Osteocyte (in vitro differentiated cells): ENCODE data around the gene PRKN. TPM values are rescaled to one million over a fixed set of nuclear protein-coding genes. Genes with fewer than 3 reads are reported as not detected.

Experiments
- DNase-seq: peaks from one replicate; pipeline ENCODE4 v3.0.0; 2021; ENCODE audit warnings: mixed read lengths; ENCODE audit not compliant: unreplicated experiment; ENCODE audit errors: extremely low spot score
- H3K27ac Mint-ChIP-seq: one replicate; pipeline ENCODE4 v1.8.0; 2021; ENCODE audit warnings: mild to moderate bottlenecking, mixed read lengths; ENCODE audit not compliant: unreplicated experiment
- H3K27me3 Mint-ChIP-seq: one replicate; pipeline ENCODE4 v1.8.0; 2021; ENCODE audit warnings: mixed read lengths; ENCODE audit not compliant: unreplicated experiment
- H3K36me3 Mint-ChIP-seq: one replicate; pipeline ENCODE4 v1.8.0; 2021; ENCODE audit warnings: mixed read lengths; ENCODE audit not compliant: unreplicated experiment
- H3K4me1 Mint-ChIP-seq: one replicate; pipeline ENCODE4 v1.8.0; 2021; ENCODE audit warnings: mixed read lengths; ENCODE audit not compliant: unreplicated experiment
- H3K4me3 Mint-ChIP-seq: one replicate; pipeline ENCODE4 v1.8.0; 2021; ENCODE audit warnings: mild to moderate bottlenecking, moderate library complexity, mixed read lengths; ENCODE audit not compliant: unreplicated experiment
- H3K9me3 Mint-ChIP-seq: one replicate; pipeline ENCODE4 v1.8.0; 2021; ENCODE audit warnings: mixed read lengths; ENCODE audit not compliant: unreplicated experiment
- total RNA-seq: library from RNA; stranded (reverse); gene quantifications from 2 replicates; pipeline ENCODE4 v1.2.1, GENCODE V29; 2021
- TF ChIP-seq, protein P1 (sequence below): fragments of 200-600 bp; sonication (generic); IDR thresholded peaks from 2 replicates; pipeline ENCODE4 v1.5.0; 2021; ENCODE audit warnings: antibody characterized with exemption, mild to moderate bottlenecking, moderate library complexity

The PRKN gene
- total RNA-seq, 1 donor from 2014 or later = 13.4 TPM

DNA sequence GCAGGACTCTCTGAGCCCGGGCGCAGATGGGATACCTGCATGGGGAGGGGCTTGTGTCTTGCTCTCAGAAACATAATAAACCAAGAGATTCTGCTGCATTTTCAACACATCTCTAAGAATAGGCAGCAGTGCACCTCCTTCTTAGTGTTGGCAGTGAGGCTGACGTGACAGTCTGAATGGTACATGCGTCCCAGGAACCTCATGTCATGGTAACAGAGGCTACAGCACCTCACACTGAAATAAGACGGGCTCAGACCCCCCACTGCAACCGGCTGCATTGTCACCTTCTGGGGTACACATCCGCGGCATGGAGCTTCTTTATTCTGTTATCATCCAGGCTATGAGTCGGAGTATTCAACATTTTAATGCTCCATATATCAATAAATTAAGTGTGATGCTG, 1056.4 kb downstream of the PRKN start:
- H3K9me3 Mint-ChIP-seq = peaks cover 4% of the 10 kb centered on the region

DNA sequence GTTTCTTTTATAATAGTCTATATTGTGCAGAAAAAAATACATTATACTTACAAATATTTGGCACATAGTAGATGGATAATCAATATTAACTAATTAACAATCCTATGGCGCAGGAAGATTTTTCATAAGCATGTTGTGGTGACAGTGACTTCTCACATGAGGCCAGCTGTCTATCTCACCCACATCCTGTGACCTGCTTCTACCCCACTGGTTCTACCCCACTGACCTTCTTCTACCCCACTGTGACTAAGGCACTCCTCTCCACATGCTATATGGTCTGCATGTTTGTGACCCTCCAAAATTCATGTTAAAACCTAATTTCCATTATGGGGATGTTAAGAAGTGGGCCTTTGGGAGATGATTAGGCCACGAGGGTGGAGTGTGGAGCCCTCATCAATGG, 1058.9 kb downstream of the PRKN start:
- TF ChIP-seq, protein P1, sequence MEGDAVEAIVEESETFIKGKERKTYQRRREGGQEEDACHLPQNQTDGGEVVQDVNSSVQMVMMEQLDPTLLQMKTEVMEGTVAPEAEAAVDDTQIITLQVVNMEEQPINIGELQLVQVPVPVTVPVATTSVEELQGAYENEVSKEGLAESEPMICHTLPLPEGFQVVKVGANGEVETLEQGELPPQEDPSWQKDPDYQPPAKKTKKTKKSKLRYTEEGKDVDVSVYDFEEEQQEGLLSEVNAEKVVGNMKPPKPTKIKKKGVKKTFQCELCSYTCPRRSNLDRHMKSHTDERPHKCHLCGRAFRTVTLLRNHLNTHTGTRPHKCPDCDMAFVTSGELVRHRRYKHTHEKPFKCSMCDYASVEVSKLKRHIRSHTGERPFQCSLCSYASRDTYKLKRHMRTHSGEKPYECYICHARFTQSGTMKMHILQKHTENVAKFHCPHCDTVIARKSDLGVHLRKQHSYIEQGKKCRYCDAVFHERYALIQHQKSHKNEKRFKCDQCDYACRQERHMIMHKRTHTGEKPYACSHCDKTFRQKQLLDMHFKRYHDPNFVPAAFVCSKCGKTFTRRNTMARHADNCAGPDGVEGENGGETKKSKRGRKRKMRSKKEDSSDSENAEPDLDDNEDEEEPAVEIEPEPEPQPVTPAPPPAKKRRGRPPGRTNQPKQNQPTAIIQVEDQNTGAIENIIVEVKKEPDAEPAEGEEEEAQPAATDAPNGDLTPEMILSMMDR = no peak
- Mint-ChIP-seq H3K27ac (no peak overlapping the region), H3K36me3 (peaks cover 3% of the 10 kb centered on the region), H3K27me3 (no peaks in the 10 kb centered on the region), H3K4me1 (no peaks in the 10 kb centered on the region), H3K9me3 (peaks cover 3% of the 10 kb centered on the region), H3K4me3 (no peak overlapping the region)
- no peak for DNase-seq

More for the DNA sequence above, 1056.4 kb downstream of the PRKN start:
- H3K4me3 Mint-ChIP-seq = no peak overlapping the region
- peaks cover 5% of the 10 kb centered on the region for H3K4me1 Mint-ChIP-seq
- TF ChIP-seq, protein P1 = no peak
- peaks cover 3% of the 10 kb centered on the region for H3K36me3 Mint-ChIP-seq
- no peaks in the 10 kb centered on the region for H3K27me3 Mint-ChIP-seq
- DNase-seq = no peak
- no peak overlapping the region for H3K27ac Mint-ChIP-seq

DNA sequence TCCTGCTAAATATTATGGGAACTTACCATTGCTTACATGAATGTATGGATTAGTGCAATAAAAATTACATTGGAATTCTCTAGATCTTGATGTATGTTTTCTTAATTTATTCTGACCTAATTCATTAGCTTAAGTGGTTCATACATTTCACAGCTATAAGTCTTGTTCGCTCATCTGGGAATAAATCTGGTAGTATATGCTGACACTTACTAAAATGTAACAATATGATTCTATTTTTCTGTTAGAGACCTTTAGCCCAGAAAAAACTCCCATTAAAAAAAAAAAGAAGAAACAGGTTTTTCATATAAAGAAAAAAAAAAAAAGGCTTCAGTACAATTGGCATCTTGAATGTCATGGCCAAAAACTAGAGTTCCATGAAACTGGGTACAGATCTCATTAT, 1059.6 kb downstream of the PRKN start:
- H3K27ac Mint-ChIP-seq = no peak overlapping the region
- H3K27me3 Mint-ChIP-seq = no peaks in the 10 kb centered on the region
- no peaks in the 10 kb centered on the region for H3K4me1 Mint-ChIP-seq
- H3K36me3 Mint-ChIP-seq = no peaks in the 10 kb centered on the region
- no peak overlapping the region for H3K4me3 Mint-ChIP-seq
- H3K9me3 Mint-ChIP-seq = no peaks in the 10 kb centered on the region
- DNase-seq = no peak
- TF ChIP-seq, protein P1 = no peak

DNA sequence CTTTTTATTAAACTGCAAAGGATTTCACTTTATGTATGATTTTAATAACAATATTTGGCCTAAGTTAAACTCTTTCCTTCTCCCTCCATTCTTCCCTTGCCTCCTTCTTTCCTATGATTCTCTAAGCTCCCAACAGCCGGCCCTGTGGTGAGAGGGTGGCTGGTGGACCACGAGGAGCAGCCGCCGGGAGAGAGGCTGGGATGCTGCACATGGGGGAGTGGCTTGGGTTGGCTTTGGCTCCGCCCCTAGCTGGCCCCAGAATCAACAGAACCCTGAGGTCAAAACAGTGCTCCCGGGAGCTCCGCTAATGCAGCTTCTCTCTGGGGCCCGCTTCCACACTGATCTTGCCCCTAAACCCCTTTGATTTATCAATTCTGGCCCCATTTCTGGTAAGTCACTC, 1063.9 kb downstream of the PRKN start:
- no peak for DNase-seq
- Mint-ChIP-seq H3K36me3 (no peaks in the 10 kb centered on the region), H3K27me3 (no peaks in the 10 kb centered on the region), H3K9me3 (no peaks in the 10 kb centered on the region), H3K4me1 (no peaks in the 10 kb centered on the region), H3K27ac (no peak overlapping the region), H3K4me3 (no peak overlapping the region)
- TF ChIP-seq, protein P1 = no peak

DNA sequence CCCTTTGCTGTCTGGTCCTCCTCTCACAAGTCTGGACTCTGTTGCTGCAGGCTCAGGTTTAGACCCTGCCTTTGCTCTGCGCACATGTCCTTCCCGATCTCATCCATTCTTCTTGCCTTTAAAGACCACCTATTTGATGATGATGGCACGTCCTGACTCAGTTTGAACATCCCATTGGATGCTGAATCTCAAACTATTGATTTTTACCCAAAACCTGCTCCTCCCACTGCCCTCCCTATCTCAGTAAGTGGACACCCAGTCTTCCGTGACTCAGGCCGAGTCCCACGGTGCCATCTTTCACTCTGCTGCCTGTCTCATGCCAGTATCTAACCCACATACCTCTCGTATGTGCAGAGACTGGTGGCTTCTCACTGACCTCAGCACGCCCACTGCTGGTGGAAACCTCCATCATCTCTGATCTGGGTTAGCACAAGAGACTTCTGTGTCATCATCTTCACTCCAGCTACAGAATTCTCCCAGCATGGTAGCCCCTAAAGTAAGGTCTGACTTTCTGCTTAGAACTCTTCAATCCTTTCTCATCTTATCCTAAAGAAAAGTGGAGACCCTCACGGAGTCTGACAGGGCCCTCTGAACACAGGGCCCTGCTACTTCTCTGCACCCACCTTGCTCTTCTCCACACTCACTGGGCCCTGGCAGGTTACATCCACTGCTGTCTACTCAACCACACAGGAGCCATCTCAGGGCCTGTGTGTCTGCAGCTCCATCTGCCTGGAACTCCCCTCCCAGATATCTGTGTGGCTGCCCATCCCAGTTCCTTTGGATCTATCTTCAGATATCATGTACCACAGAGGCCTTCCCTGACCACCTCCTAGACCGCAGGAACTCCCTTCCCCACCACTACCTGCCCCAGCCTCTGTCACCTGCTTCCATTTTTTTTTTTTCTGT, 1066.6 kb downstream of the PRKN start:
- no peak overlapping the region for H3K27ac Mint-ChIP-seq
- no peak overlapping the region for H3K4me3 Mint-ChIP-seq
- H3K36me3 Mint-ChIP-seq = no peaks in the 10 kb centered on the region
- no peaks in the 10 kb centered on the region for H3K27me3 Mint-ChIP-seq
- H3K9me3 Mint-ChIP-seq = no peaks in the 10 kb centered on the region
- peaks cover 5% of the 10 kb centered on the region for H3K4me1 Mint-ChIP-seq
- TF ChIP-seq, protein P1 = no peak
- DNase-seq = peak; percentile 56
